Measurements from ENCODE around the gene ARHGAP33.

Gene ARHGAP33

DNA sequence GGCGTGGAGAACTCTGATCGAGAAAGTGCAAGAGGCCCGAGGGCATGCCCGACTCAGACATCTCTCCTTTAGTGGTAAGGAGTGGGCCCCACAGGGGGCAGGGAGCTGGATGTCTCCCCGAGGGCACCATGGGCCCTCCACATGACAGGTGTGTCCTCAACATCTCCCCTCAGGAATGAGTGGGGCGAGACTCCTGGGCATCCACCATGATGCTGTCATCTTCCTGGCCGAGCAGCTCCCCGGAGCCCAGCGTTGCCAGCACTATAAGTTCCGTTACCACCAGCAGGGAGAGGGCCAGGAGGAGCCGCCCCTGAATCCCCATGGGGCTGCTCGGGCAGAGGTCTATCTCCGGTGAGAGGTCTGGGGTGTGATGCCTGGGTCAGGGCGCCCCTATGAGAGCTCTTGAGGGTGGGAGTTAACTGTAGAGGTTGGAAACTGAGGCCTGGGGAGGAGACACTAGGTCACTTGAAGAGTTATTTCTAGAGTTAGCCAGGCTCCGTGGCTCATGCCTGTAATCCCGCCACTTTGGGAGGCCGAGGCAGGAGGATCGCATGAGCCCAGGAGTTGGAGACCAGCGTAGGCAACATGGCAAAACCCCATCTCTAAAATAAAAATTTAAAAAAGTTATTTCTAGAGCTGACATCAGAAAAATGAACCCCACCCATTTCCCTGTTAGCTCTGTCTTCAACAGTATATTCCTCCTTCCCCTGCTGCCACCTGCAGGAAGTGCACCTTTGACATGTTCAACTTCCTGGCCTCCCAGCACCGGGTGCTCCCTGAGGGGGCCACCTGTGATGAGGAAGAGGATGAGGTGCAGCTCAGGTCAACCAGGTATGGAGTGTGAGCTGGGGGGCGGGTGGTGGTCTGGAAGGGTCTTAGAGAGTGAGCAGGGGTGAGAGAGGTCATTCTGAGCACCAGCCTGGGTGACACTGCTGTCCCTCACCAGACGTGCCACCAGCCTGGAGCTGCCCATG lies 38.2 kb upstream of the ARHGAP33 start:
- peaks cover 23% of the 10 kb centered on the region; the same call in 1 of the 2 replicates for H3K36me3 ChIP-seq (ENCODE audit: insufficient read depth, low read length)
- no peak overlapping the region for H3K4me2 ChIP-seq (ENCODE audit: low read depth, low read length, poor library complexity, severe bottlenecking)
- H3K4me1 ChIP-seq (ENCODE audit: insufficient read depth, low read length, poor library complexity, severe bottlenecking), result peaks cover 4% of the 10 kb centered on the region

DNA sequence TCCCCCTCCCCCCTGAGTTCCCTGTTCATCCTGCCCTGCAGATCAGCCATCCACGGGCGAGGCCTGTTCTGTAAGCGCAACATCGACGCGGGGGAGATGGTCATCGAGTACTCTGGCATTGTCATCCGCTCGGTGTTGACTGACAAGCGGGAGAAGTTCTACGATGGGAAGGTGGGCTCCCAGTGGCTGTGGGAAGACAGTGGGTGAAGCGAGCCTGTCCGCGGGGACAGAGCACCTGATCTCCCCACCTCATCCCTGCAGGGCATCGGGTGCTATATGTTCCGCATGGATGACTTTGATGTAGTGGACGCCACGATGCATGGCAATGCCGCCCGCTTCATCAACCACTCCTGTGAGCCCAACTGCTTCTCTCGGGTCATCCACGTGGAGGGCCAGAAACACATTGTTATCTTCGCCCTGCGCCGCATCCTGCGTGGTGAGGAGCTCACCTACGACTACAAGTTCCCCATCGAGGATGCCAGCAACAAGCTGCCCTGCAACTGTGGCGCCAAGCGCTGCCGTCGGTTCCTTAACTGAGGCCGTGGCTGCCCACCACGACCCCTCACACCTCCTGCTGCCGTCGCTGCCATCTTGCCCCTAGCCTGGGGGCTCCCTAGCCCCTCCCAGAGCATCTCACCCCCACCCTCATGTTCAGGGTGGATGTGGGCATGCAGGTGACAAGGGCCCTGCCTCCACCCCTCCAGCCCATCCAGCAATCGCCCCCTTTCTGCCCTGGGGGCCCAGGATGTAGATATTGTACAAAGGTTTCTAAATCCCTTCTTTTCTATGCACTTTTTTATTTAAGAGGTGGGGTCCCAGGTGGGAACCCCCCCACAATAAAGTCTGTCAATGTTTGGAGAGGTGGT lies 37.1 kb upstream of the ARHGAP33 start:
- TF ChIP-seq EZH2phosphoT487 (IDR thresholded peaks at IDR 0.05; ENCODE audit: borderline replicate concordance), result no peak
- TF ChIP-seq, protein P1, sequence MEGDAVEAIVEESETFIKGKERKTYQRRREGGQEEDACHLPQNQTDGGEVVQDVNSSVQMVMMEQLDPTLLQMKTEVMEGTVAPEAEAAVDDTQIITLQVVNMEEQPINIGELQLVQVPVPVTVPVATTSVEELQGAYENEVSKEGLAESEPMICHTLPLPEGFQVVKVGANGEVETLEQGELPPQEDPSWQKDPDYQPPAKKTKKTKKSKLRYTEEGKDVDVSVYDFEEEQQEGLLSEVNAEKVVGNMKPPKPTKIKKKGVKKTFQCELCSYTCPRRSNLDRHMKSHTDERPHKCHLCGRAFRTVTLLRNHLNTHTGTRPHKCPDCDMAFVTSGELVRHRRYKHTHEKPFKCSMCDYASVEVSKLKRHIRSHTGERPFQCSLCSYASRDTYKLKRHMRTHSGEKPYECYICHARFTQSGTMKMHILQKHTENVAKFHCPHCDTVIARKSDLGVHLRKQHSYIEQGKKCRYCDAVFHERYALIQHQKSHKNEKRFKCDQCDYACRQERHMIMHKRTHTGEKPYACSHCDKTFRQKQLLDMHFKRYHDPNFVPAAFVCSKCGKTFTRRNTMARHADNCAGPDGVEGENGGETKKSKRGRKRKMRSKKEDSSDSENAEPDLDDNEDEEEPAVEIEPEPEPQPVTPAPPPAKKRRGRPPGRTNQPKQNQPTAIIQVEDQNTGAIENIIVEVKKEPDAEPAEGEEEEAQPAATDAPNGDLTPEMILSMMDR (conservative IDR thresholded peaks at IDR 0.05; ENCODE audit: low read length), result no peak
- no peaks in the 10 kb centered on the region for H3K9me2 ChIP-seq (replicated peaks; ENCODE audit: low read depth, low read length)
- H3K4me3 ChIP-seq (ENCODE audit: low read length, poor library complexity, severe bottlenecking), result no peak overlapping the region
- H2AFZ ChIP-seq (ENCODE audit: low read length), result no peak overlapping the region
- no peaks in the 10 kb centered on the region for H3F3A ChIP-seq (ENCODE audit: low read depth)
- peaks cover 7% of the 10 kb centered on the region for H3K4me1 ChIP-seq (ENCODE audit: insufficient read depth, low read length, poor library complexity, severe bottlenecking)
- H4K20me1 ChIP-seq (ENCODE audit: insufficient read depth, low read length, poor library complexity, severe bottlenecking), result no peaks in the 10 kb centered on the region
- peaks cover 23% of the 10 kb centered on the region; the same call in 1 of the 2 replicates for H3K36me3 ChIP-seq (ENCODE audit: insufficient read depth, low read length)
- H3K4me2 ChIP-seq (ENCODE audit: low read depth, low read length, poor library complexity, severe bottlenecking), result no peak overlapping the region
- no peaks in the 10 kb centered on the region for H3K9me3 ChIP-seq (ENCODE audit: insufficient read depth, low read depth, low read length)
- H3K79me2 ChIP-seq (ENCODE audit: insufficient read depth, low read length), result no peaks in the 10 kb centered on the region
- no peak overlapping the region for H3K9ac ChIP-seq (ENCODE audit: low read depth, low read length, poor library complexity, severe bottlenecking)
- no peaks in the 10 kb centered on the region for H3K27me3 ChIP-seq (ENCODE audit: insufficient read depth, low read length, poor library complexity, severe bottlenecking)

More for the DNA sequence above, 38.2 kb upstream of the ARHGAP33 start:
- no peak overlapping the region for H3K4me3 ChIP-seq (ENCODE audit: low read length, poor library complexity, severe bottlenecking)
- TF ChIP-seq EZH2phosphoT487 (IDR thresholded peaks at IDR 0.05; ENCODE audit: borderline replicate concordance), result no peak
- TF ChIP-seq, protein P1 (conservative IDR thresholded peaks at IDR 0.05; ENCODE audit: low read length), result 0 out of 2 replicates have a peak, but pooled peaks have one; percentile 17
- no peaks in the 10 kb centered on the region for H4K20me1 ChIP-seq (ENCODE audit: insufficient read depth, low read length, poor library complexity, severe bottlenecking)
- H2AFZ ChIP-seq (ENCODE audit: low read length), result no peak overlapping the region
- no peaks in the 10 kb centered on the region for H3K9me2 ChIP-seq (replicated peaks; ENCODE audit: low read depth, low read length)
- no peaks in the 10 kb centered on the region for H3F3A ChIP-seq (ENCODE audit: low read depth)
- no peak overlapping the region for H3K9ac ChIP-seq (ENCODE audit: low read depth, low read length, poor library complexity, severe bottlenecking)
- no peaks in the 10 kb centered on the region for H3K79me2 ChIP-seq (ENCODE audit: insufficient read depth, low read length)
- H3K27me3 ChIP-seq (ENCODE audit: insufficient read depth, low read length, poor library complexity, severe bottlenecking), result no peaks in the 10 kb centered on the region
- no peaks in the 10 kb centered on the region for H3K9me3 ChIP-seq (ENCODE audit: insufficient read depth, low read depth, low read length)

DNA sequence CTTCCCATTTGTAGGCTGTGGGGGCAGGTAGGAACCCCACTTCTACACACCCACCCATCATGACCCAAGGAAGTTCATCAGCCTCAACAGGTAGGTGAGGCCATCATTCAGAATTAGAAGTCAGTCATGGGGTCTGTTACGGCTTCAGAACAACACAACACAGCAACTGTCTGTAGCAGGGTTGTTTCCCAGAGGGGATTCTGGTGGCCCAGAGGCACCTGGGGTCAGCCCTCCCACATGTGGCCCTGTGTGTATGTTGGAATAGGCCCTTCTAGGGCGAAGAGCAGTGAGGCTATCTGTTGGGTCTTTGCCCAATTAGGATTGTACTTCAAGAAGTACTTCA lies 36.5 kb upstream of the ARHGAP33 start:
- no peak for TF ChIP-seq EZH2phosphoT487 (IDR thresholded peaks at IDR 0.05; ENCODE audit: borderline replicate concordance)
- TF ChIP-seq, protein P1 (conservative IDR thresholded peaks at IDR 0.05; ENCODE audit: low read length), result no peak
- Histone ChIP-seq H3K9me2 (replicated peaks; ENCODE audit: low read depth, low read length) (no peaks in the 10 kb centered on the region), H3K27me3 (ENCODE audit: insufficient read depth, low read length, poor library complexity, severe bottlenecking) (no peaks in the 10 kb centered on the region), H3K9me3 (ENCODE audit: insufficient read depth, low read depth, low read length) (no peaks in the 10 kb centered on the region), H3K36me3 (ENCODE audit: insufficient read depth, low read length) (peaks cover 23% of the 10 kb centered on the region; the same call in 1 of the 2 replicates), H4K20me1 (ENCODE audit: insufficient read depth, low read length, poor library complexity, severe bottlenecking) (no peaks in the 10 kb centered on the region), H3F3A (ENCODE audit: low read depth) (no peaks in the 10 kb centered on the region), H3K4me3 (ENCODE audit: low read length, poor library complexity, severe bottlenecking) (no peak overlapping the region), H3K4me1 (ENCODE audit: insufficient read depth, low read length, poor library complexity, severe bottlenecking) (peaks cover 7% of the 10 kb centered on the region), H3K79me2 (ENCODE audit: insufficient read depth, low read length) (no peaks in the 10 kb centered on the region), H2AFZ (ENCODE audit: low read length) (no peak overlapping the region), H3K4me2 (ENCODE audit: low read depth, low read length, poor library complexity, severe bottlenecking) (no peak overlapping the region), H3K9ac (ENCODE audit: low read depth, low read length, poor library complexity, severe bottlenecking) (no peak overlapping the region)

Measured in Loucy (cell line).